Hepatocyte (in vitro differentiated cells): ENCODE results near the gene XDH. TPM values are rescaled to one million over a fixed set of nuclear protein-coding genes. Genes with fewer than 3 reads are reported as not detected.

Source experiments
- DNase-seq: peaks from one replicate; pipeline ENCODE4 v3.0.0-alpha.2; 2016; ENCODE audit warnings: low spot score
- H2AFZ ChIP-seq: fragments of 200-600 bp; sonication (generic); 2 replicates; pipeline ENCODE4 v1.6.0; 2016; ENCODE audit warnings: antibody characterized with exemption, mild to moderate bottlenecking
- H3K27ac ChIP-seq: fragments of 200-600 bp; sonication (generic); 2 replicates; pipeline ENCODE4 v1.5.1; 2016; ENCODE audit warnings: mild to moderate bottlenecking
- H3K27me3 ChIP-seq: fragments of 200-600 bp; sonication (generic); 2 replicates; pipeline ENCODE4 v1.6.1; 2016
- H3K36me3 ChIP-seq: fragments of 200-600 bp; sonication (generic); replicated peaks from 2 replicates; pipeline ENCODE4 v1.5.1; 2016; ENCODE audit warnings: low read depth; ENCODE audit not compliant: insufficient read depth
- H3K4me1 ChIP-seq: fragments of 200-600 bp; sonication (generic); 2 replicates; pipeline ENCODE4 v1.5.1; 2016; ENCODE audit warnings: mild to moderate bottlenecking, moderate library complexity; ENCODE audit not compliant: insufficient read depth
- H3K4me2 ChIP-seq: fragments of 200-600 bp; sonication (generic); 2 replicates; pipeline ENCODE4 v1.6.0; 2016
- H3K4me3 ChIP-seq: fragments of 200-600 bp; sonication (generic); 2 replicates; pipeline ENCODE4 v1.5.1; 2016; ENCODE audit warnings: mild to moderate bottlenecking
- H3K79me2 ChIP-seq: fragments of 200-600 bp; sonication (generic); 2 replicates; pipeline ENCODE4 v1.6.0; 2017; ENCODE audit warnings: mild to moderate bottlenecking
- H3K9me2 ChIP-seq: fragments of 200-600 bp; sonication (generic); replicated peaks from 2 replicates; pipeline ENCODE4 v1.6.0; 2017; ENCODE audit warnings: mild to moderate bottlenecking; ENCODE audit not compliant: insufficient read depth
- H3K9me3 ChIP-seq: fragments of 200-600 bp; sonication (generic); 2 replicates; pipeline ENCODE4 v1.5.1; 2016; ENCODE audit warnings: low read depth, mild to moderate bottlenecking
- H4K20me1 ChIP-seq: fragments of 200-600 bp; sonication (generic); 2 replicates; pipeline ENCODE4 v1.6.0; 2016; ENCODE audit warnings: mild to moderate bottlenecking; ENCODE audit not compliant: insufficient read depth, poor library complexity, severe bottlenecking
- CTCF ChIP-seq: fragments of 200-600 bp; sonication (generic); IDR thresholded peaks from 2 replicates; pipeline ENCODE4 v1.5.1; 2016; ENCODE audit warnings: antibody characterized with exemption, mild to moderate bottlenecking; ENCODE audit not compliant: poor library complexity
- EZH2 ChIP-seq: fragments of 200-600 bp; sonication (generic); IDR thresholded peaks from 2 replicates; pipeline ENCODE4 v1.6.1; 2016; ENCODE audit warnings: antibody characterized with exemption, mild to moderate bottlenecking, borderline replicate concordance
- EZH2phosphoT487 ChIP-seq: fragments of 200-600 bp; sonication (generic); IDR thresholded peaks from one replicate; pipeline ENCODE4 v1.6.1; 2018; ENCODE audit warnings: antibody characterized with exemption, mild to moderate bottlenecking, low read depth, moderate library complexity; ENCODE audit not compliant: unreplicated experiment, severe bottlenecking
- WGBS: methylation state at CpG from one replicate; pipeline ENCODE4 v1.1.6; 2016; ENCODE audit warnings: low lambda C conversion rate; ENCODE audit errors: missing lambda C conversion rate; 5-methylcytosine and 5-hydroxymethylcytosine counted together
- polyA plus RNA-seq: library from polyadenylated mRNA; unstranded; fragments of >200 nt; fragmentation: Nextera tagmentation; extraction: Ambion mirVana; gene quantifications from 2 replicates; pipeline ENCODE4 v1.2.1, GENCODE V29; 2016
- total RNA-seq: library from RNA; depleted of rRNA; stranded (reverse); fragments of >200 nt; gene quantifications from 2 replicates; pipeline ENCODE4 v1.2.3, GENCODE V29; 2014

The XDH gene
- total and polyA plus RNA-seq, 2 experiments from 2014 or later, result 1.6 to 6.7 TPM

- no peaks in the 10 kb centered on the region for H3K4me1 ChIP-seq
- no peak overlapping the region for H3K4me2 ChIP-seq
- WGBS, result 90% methylated on average over 4 of the region's 4 CpGs
- H3K27ac ChIP-seq, result no peak overlapping the region
- TF ChIP-seq EZH2phosphoT487 (no peak), EZH2 (no peak), CTCF (no peak)
- H3K27me3 ChIP-seq, result no peaks in the 10 kb centered on the region
- no peak for DNase-seq
- H3K79me2 ChIP-seq, result no peaks in the 10 kb centered on the region
- H2AFZ ChIP-seq, result no peak overlapping the region
- H4K20me1 ChIP-seq, result no peaks in the 10 kb centered on the region
- H3K36me3 ChIP-seq, result no peaks in the 10 kb centered on the region
- H3K9me3 ChIP-seq, result no peaks in the 10 kb centered on the region
- no peak overlapping the region for H3K4me3 ChIP-seq
- no peaks in the 10 kb centered on the region for H3K9me2 ChIP-seq
Observed at GRCh38 chr2:31428001-31428418, 13.5 kb upstream of the XDH start.

GRCh38 chr2:31426096-31426495 is 11.6 kb upstream of the XDH start:
- H4K20me1 ChIP-seq, result no peaks in the 10 kb centered on the region
- H3K9me2 ChIP-seq, result no peaks in the 10 kb centered on the region
- no peak overlapping the region for H3K4me3 ChIP-seq
- no peaks in the 10 kb centered on the region for H3K4me1 ChIP-seq
- H3K79me2 ChIP-seq, result no peaks in the 10 kb centered on the region
- H3K36me3 ChIP-seq, result no peaks in the 10 kb centered on the region
- H3K27me3 ChIP-seq, result no peaks in the 10 kb centered on the region
- TF ChIP-seq EZH2 (no peak), EZH2phosphoT487 (no peak), CTCF (no peak)
- H3K4me2 ChIP-seq, result no peak overlapping the region
- no peak for DNase-seq
- no peaks in the 10 kb centered on the region for H3K9me3 ChIP-seq
- WGBS, result 95% methylated on average over 8 of the region's 8 CpGs
- H2AFZ ChIP-seq, result no peak overlapping the region
- no peak overlapping the region for H3K27ac ChIP-seq

- H3K79me2 ChIP-seq, result no peaks in the 10 kb centered on the region
- TF ChIP-seq CTCF, result no peak
- no peak for TF ChIP-seq EZH2phosphoT487
- no peak for TF ChIP-seq EZH2
- H3K27me3 ChIP-seq, result no peaks in the 10 kb centered on the region
- H3K4me2 ChIP-seq, result no peak overlapping the region
- H3K9me3 ChIP-seq, result peaks cover 4% of the 10 kb centered on the region
- H3K27ac ChIP-seq, result peak overlapping the region; percentile 23
- no peaks in the 10 kb centered on the region for H3K36me3 ChIP-seq
- DNase-seq, result no peak
- no peak overlapping the region for H2AFZ ChIP-seq
- no peaks in the 10 kb centered on the region for H3K9me2 ChIP-seq
- WGBS, result 84% methylated on average over 3 of the region's 3 CpGs
- H4K20me1 ChIP-seq, result no peaks in the 10 kb centered on the region
- no peak overlapping the region for H3K4me3 ChIP-seq
- no peaks in the 10 kb centered on the region for H3K4me1 ChIP-seq
Observed at GRCh38 chr2:31421634-31422033, 7.1 kb upstream of the XDH start.

- H2AFZ ChIP-seq, result no peak overlapping the region
- H3K9me2 ChIP-seq, result no peaks in the 10 kb centered on the region
- no peaks in the 10 kb centered on the region for H3K27me3 ChIP-seq
- no peaks in the 10 kb centered on the region for H3K36me3 ChIP-seq
- no peak for TF ChIP-seq EZH2phosphoT487
- no peak for TF ChIP-seq CTCF
- no peak for TF ChIP-seq EZH2
- no peak overlapping the region for H3K4me2 ChIP-seq
- H3K79me2 ChIP-seq, result no peaks in the 10 kb centered on the region
- peaks cover 4% of the 10 kb centered on the region for H3K9me3 ChIP-seq
- H3K4me3 ChIP-seq, result no peak overlapping the region
- no peaks in the 10 kb centered on the region for H4K20me1 ChIP-seq
- 74% methylated on average over 1 of the region's 1 CpG for WGBS
- H3K27ac ChIP-seq, result peak overlapping the region; percentile 23
- no peak for DNase-seq
- peaks cover 2% of the 10 kb centered on the region for H3K4me1 ChIP-seq
Observed at GRCh38 chr2:31420936-31421335, 6.4 kb upstream of the XDH start.
